ENCODE data around the gene APOE. TPM values are rescaled to one million over a fixed set of nuclear protein-coding genes. Genes with fewer than 3 reads are reported as not detected.
A peak's percentile ranks its signal among the peaks of the same experiment; 100 is the strongest.

Gene APOE
- total and polyA plus RNA-seq, 2 of the 13 experiments (the other 11 are each of a cell fraction or from before 2014, with no cell fraction given), result 1,328 to 1,470 TPM

DNA sequence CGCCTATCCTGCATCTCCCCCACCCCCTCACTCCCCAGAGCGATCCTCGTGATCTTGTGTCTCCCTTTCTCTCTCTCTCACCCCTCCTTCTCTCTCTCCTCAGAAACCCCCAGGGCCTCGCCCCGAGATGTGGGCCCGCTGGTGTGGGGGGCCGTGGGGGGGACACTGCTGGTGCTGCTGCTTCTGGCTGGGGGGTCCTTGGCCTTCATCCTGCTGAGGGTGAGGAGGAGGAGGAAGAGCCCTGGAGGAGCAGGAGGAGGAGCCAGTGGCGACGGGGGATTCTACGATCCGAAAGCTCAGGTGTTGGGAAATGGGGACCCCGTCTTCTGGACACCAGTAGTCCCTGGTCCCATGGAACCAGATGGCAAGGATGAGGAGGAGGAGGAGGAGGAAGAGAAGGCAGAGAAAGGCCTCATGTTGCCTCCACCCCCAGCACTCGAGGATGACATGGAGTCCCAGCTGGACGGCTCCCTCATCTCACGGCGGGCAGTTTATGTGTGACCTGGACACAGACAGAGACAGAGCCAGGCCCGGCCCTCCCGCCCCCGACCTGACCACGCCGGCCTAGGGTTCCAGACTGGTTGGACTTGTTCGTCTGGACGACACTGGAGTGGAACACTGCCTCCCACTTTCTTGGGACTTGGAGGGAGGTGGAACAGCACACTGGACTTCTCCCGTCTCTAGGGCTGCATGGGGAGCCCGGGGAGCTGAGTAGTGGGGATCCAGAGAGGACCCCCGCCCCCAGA is 27.3 kb upstream of the APOE start:
- Histone ChIP-seq H3K4me2 (ENCODE audit: low read depth, low read length) (no peak overlapping the region), H3K27me3 (ENCODE audit: control insufficient read depth in 1 of 2, insufficient read depth in 2 of 2, low read length in 2 of 2) (no peaks in the 10 kb centered on the region), H3K4me1 (ENCODE audit: insufficient read depth, low read length) (peaks cover 15% of the 10 kb centered on the region), H2AFZ (ENCODE audit: low read length) (no peak overlapping the region), H3K4me3 (replicated peaks in 1 of 3; ENCODE audit: insufficient read depth in 1 of 3, low read depth in 2 of 3, low read length in 3 of 3) (no peak overlapping the region), H3K9ac (ENCODE audit: insufficient read depth, low read depth, low read length) (no peak overlapping the region), H3K36me3 (replicated peaks in 1 of 2; ENCODE audit: control insufficient read depth in 1 of 2, insufficient read depth in 2 of 2, low read length in 2 of 2) (peaks cover 30 to 61% of the 10 kb centered on the region in 2 experiments), H3K79me2 (ENCODE audit: insufficient read depth, low read length) (no peaks in the 10 kb centered on the region), H3K9me3 (ENCODE audit: low read length) (no peaks in the 10 kb centered on the region), H3K27ac (ENCODE audit: extremely low read length, insufficient read depth, low read length) (no peak overlapping the region), H4K20me1 (ENCODE audit: insufficient read depth, low read length) (no peaks in the 10 kb centered on the region)
- in situ Hi-C loops (cut with HindIII; ENCODE audit: extremely low pct_ligation_motif_present, low pct_unique_long_range_greater_than_20kb), result no loop called here
- ChIA-PET CTCF (ENCODE audit: low intra/inter-chr PET ratio, low total read pairs) (no interaction called here), POLR2A (interaction anchor here (1.3 kb wide), 1 partner anchor 12 kb away, joined by 6 read pairs; the partner anchor contains the start of gene TOMM40)
- ATAC-seq (no peak), DNase-seq (ENCODE audit: low spot score) (no peak), FAIRE-seq (no peak)
- TF ChIP-seq HMG20B (CRISPR knock-in tag; conservative IDR thresholded peaks at IDR 0.05), result no peak
- intact Hi-C loops (cut with micrococcal nuclease; ENCODE audit: unreplicated experiment), result no loop called here
- 97% methylated on average over 16 of the region's 26 CpGs for WGBS (ENCODE audit: low lambda C conversion rate)
- BruUV-seq (replicated peaks), result no TSS peak

- intact Hi-C loops (cut with micrococcal nuclease; ENCODE audit: unreplicated experiment) (no loop called here), in situ Hi-C loops (cut with HindIII; ENCODE audit: extremely low pct_ligation_motif_present, low pct_unique_long_range_greater_than_20kb) (no loop called here)
- peak; percentile 14; the same call in 2 of the 3 replicates for ATAC-seq
- no peak for DNase-seq (ENCODE audit: low spot score)
- H3K9ac ChIP-seq (ENCODE audit: insufficient read depth, low read depth, low read length), result 0 out of 2 replicates have a peak overlapping the region, but pooled peaks have one; percentile 15
- peaks cover 27% of the 10 kb centered on the region for H3K4me1 ChIP-seq (ENCODE audit: insufficient read depth, low read length)
- no TSS peak for BruUV-seq (replicated peaks)
- no peak for FAIRE-seq
- H3K4me3 ChIP-seq (replicated peaks in 1 of 3; ENCODE audit: insufficient read depth in 1 of 3, low read depth in 2 of 3, low read length in 3 of 3), result no peak overlapping the region
- H3K4me2 ChIP-seq (ENCODE audit: low read depth, low read length), result no peak overlapping the region
- peaks cover 20 to 49% of the 10 kb centered on the region in 2 experiments for H3K36me3 ChIP-seq (replicated peaks in 1 of 2; ENCODE audit: control insufficient read depth in 1 of 2, insufficient read depth in 2 of 2, low read length in 2 of 2)
- ChIA-PET CTCF (ENCODE audit: low intra/inter-chr PET ratio, low total read pairs) (no interaction called here), POLR2A (interaction anchor here (1.3 kb wide), 1 partner anchor 11 kb away, joined by 6 read pairs; the partner anchor contains the start of gene TOMM40)
- H3K79me2 ChIP-seq (ENCODE audit: insufficient read depth, low read length), result no peaks in the 10 kb centered on the region
- no peaks in the 10 kb centered on the region for H4K20me1 ChIP-seq (ENCODE audit: insufficient read depth, low read length)
- H3K9me3 ChIP-seq (ENCODE audit: low read length), result no peaks in the 10 kb centered on the region
- no peaks in the 10 kb centered on the region for H3K27me3 ChIP-seq (ENCODE audit: control insufficient read depth in 1 of 2, insufficient read depth in 2 of 2, low read length in 2 of 2)
- no peak overlapping the region for H2AFZ ChIP-seq (ENCODE audit: low read length)
- 83% methylated on average over 8 of the region's 18 CpGs for WGBS (ENCODE audit: low lambda C conversion rate)
- H3K27ac ChIP-seq (ENCODE audit: extremely low read length, insufficient read depth, low read length), result peak overlapping the region; percentile 35
- TF ChIP-seq TEAD2 (CRISPR knock-in tag; IDR thresholded peaks at IDR 0.05) (no peak), KLF12 (CRISPR knock-in tag; IDR thresholded peaks at IDR 0.05; ENCODE audit: borderline replicate concordance) (no peak), PAWR (CRISPR knock-in tag; IDR thresholded peaks at IDR 0.05; ENCODE audit: borderline replicate concordance) (no peak), AGO2 (optimal IDR thresholded peaks at IDR 0.05; ENCODE audit: low read depth, low read length) (peak; percentile 35), ZNF18 (CRISPR knock-in tag; IDR thresholded peaks at IDR 0.05; ENCODE audit: insufficient replicate concordance) (no peak), ZNF770 (CRISPR knock-in tag; IDR thresholded peaks at IDR 0.05) (0 out of 2 replicates have a peak, but pooled peaks have one; percentile 21), IKZF1 (IDR thresholded peaks at IDR 0.05) (no peak), ZNF713 (CRISPR knock-in tag; IDR thresholded peaks at IDR 0.05) (no peak), ATF4 (CRISPR knock-in tag; IDR thresholded peaks at IDR 0.05) (no peak), ZNF530 (CRISPR knock-in tag; IDR thresholded peaks at IDR 0.05; ENCODE audit: low read depth) (no peak)
Measured at GRCh38 chr19:44879309-44880065, 26.1 kb upstream of the APOE start.

Data from HepG2 (cell line).